ENCODE measurements around the gene XIST. TPM values are rescaled to one million over a fixed set of nuclear protein-coding genes. Genes with fewer than 3 reads are reported as not detected.
"Not testable (repeated sequence)": the region's sequence is repeated elsewhere in the genome, so short reads cannot be mapped to it uniquely, and the experiment has no call there.

XIST gene
- total RNA-seq, 1 donor from 2014 or later, result not detected

DNA sequence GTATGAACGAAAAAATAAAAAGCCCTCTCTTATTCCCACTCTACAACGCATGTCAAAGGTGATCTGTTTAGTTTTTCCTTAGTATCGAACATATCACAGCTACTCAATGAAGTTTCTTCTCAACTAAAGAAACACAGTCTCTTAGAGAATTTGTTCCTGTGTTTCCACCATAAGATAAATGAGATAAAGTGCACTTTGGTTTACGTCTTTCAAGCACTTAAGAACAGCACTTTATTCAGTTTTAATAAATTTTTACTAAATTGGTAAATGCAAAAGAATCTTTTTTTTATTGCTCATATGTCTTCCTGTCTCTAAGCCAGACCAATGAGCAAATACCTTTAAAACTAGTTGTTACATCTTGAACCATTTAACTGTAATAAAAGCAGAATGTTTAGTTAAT lies 29.7 kb downstream of the XIST start:
- no peaks in the 10 kb centered on the region for H3K27me3 Mint-ChIP-seq (ENCODE audit: unreplicated experiment)
- DNase-seq (ENCODE audit: low spot score), result no peak
- no peak overlapping the region for H3K27ac Mint-ChIP-seq (ENCODE audit: unreplicated experiment)
- no peaks in the 10 kb centered on the region for H3K9me3 Mint-ChIP-seq (ENCODE audit: unreplicated experiment)
- TF ChIP-seq, protein P1, sequence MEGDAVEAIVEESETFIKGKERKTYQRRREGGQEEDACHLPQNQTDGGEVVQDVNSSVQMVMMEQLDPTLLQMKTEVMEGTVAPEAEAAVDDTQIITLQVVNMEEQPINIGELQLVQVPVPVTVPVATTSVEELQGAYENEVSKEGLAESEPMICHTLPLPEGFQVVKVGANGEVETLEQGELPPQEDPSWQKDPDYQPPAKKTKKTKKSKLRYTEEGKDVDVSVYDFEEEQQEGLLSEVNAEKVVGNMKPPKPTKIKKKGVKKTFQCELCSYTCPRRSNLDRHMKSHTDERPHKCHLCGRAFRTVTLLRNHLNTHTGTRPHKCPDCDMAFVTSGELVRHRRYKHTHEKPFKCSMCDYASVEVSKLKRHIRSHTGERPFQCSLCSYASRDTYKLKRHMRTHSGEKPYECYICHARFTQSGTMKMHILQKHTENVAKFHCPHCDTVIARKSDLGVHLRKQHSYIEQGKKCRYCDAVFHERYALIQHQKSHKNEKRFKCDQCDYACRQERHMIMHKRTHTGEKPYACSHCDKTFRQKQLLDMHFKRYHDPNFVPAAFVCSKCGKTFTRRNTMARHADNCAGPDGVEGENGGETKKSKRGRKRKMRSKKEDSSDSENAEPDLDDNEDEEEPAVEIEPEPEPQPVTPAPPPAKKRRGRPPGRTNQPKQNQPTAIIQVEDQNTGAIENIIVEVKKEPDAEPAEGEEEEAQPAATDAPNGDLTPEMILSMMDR (IDR thresholded peaks at IDR 0.05; ENCODE audit: unreplicated experiment), result no peak
- H3K36me3 Mint-ChIP-seq (ENCODE audit: low read depth, unreplicated experiment), result no peaks in the 10 kb centered on the region
- H3K4me1 Mint-ChIP-seq (ENCODE audit: unreplicated experiment), result peaks cover 4% of the 10 kb centered on the region
- no peak overlapping the region for H3K4me3 Mint-ChIP-seq (ENCODE audit: unreplicated experiment)

DNA sequence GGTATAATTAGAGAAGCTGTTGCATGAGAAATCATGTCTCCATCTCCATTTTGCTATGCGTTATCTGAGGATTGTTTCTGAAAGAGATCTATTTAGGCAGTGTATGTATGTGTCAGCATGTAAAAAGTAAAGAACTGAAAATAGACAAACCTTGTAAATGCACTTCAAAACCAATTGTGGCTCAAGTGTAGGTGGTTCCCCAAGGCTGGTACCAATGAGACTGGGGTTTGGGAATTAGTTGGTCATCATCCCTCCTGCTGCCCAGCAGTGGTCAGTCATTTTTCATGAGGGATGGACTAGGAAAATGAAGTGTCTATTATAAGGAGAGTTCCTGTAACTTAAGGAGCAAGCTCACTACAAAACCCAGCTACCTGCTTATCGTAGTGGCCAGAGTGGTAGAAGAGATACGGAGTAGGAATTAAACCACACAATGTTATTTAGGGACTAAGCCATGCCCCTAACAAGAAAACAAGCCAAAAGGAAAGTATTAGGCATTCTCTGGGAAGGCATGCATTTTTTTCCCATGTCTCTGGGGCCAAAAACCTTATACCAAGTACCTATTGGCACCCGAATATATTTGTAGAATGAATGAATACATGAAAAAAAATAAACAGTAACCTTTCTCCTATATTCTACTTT lies 30.5 kb downstream of the XIST start:
- no peaks in the 10 kb centered on the region for H3K27me3 Mint-ChIP-seq (ENCODE audit: unreplicated experiment)
- H3K9me3 Mint-ChIP-seq (ENCODE audit: unreplicated experiment), result no peaks in the 10 kb centered on the region
- no peak overlapping the region for H3K4me3 Mint-ChIP-seq (ENCODE audit: unreplicated experiment)
- H3K4me1 Mint-ChIP-seq (ENCODE audit: unreplicated experiment), result peaks cover under 1% of the 10 kb centered on the region
- TF ChIP-seq, protein P1 (IDR thresholded peaks at IDR 0.05; ENCODE audit: unreplicated experiment), result no peak
- no peak overlapping the region for H3K27ac Mint-ChIP-seq (ENCODE audit: unreplicated experiment)
- H3K36me3 Mint-ChIP-seq (ENCODE audit: low read depth, unreplicated experiment), result no peaks in the 10 kb centered on the region
- DNase-seq (ENCODE audit: low spot score), result no peak

- H3K4me3 Mint-ChIP-seq (ENCODE audit: unreplicated experiment); H3K27ac Mint-ChIP-seq (ENCODE audit: unreplicated experiment); DNase-seq (ENCODE audit: low spot score); H3K36me3 Mint-ChIP-seq (ENCODE audit: low read depth, unreplicated experiment); H3K27me3 Mint-ChIP-seq (ENCODE audit: unreplicated experiment); H3K4me1 Mint-ChIP-seq (ENCODE audit: unreplicated experiment); H3K9me3 Mint-ChIP-seq (ENCODE audit: unreplicated experiment): not testable (repeated sequence)
These were observed 32.5 kb downstream of the XIST start for GRCh38 chrX:73819864-73820558.

GRCh38 chrX:73818200-73819116 lies 34.1 kb downstream of the XIST start:
- DNase-seq (ENCODE audit: low spot score), result no peak
- Mint-ChIP-seq H3K36me3 (ENCODE audit: low read depth, unreplicated experiment) (no peaks in the 10 kb centered on the region), H3K9me3 (ENCODE audit: unreplicated experiment) (no peaks in the 10 kb centered on the region), H3K4me3 (ENCODE audit: unreplicated experiment) (no peak overlapping the region), H3K4me1 (ENCODE audit: unreplicated experiment) (no peaks in the 10 kb centered on the region), H3K27ac (ENCODE audit: unreplicated experiment) (no peak overlapping the region), H3K27me3 (ENCODE audit: unreplicated experiment) (no peaks in the 10 kb centered on the region)
- TF ChIP-seq, protein P1 (IDR thresholded peaks at IDR 0.05; ENCODE audit: unreplicated experiment), result no peak

DNA sequence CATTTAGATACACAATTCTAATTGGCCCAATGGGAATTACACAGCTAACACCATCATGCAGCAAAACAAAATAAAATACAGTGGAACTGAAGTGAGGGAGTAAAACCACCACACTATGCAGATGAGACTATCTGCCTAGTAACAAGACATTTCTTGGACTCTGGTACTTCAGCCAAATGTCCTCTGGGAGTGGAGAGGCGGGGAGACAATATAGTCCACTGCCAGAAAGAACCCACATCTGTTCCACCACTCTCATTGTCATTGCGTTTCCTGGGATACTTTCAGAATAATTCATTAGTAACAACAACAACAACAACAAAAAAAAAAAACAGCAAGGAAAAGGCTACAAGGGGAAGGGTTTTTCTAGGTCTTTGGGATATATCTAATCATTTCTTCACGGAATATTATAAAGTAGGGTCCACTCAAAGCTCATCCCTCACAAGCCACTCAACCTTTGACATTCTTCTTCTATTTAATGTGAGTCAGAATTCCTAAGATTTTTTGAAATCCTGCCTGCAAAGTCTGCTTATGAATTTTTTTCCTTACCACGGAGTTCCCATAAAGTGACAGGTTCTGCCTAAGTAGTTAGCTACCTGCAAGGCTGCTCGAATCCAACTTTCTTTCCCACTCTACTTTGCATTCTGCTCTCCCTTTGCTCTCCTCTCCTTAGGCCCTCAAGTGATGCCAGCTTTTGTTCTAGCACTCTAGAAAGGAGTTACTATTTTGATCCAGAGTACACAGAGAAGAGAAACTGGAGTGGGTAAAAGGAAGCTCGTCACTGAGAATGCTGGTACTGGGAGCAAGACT lies 34.9 kb downstream of the XIST start:
- TF ChIP-seq, protein P1 (IDR thresholded peaks at IDR 0.05; ENCODE audit: unreplicated experiment), result no peak
- H3K9me3 Mint-ChIP-seq (ENCODE audit: unreplicated experiment), result no peaks in the 10 kb centered on the region
- H3K4me3 Mint-ChIP-seq (ENCODE audit: unreplicated experiment), result no peak overlapping the region
- no peak for DNase-seq (ENCODE audit: low spot score)
- H3K4me1 Mint-ChIP-seq (ENCODE audit: unreplicated experiment), result no peaks in the 10 kb centered on the region
- no peaks in the 10 kb centered on the region for H3K36me3 Mint-ChIP-seq (ENCODE audit: low read depth, unreplicated experiment)
- no peaks in the 10 kb centered on the region for H3K27me3 Mint-ChIP-seq (ENCODE audit: unreplicated experiment)
- no peak overlapping the region for H3K27ac Mint-ChIP-seq (ENCODE audit: unreplicated experiment)

Data from endothelial cell (in vitro differentiated cells).